Measurements from ENCODE around the gene GRK3. TPM values are rescaled to one million over a fixed set of nuclear protein-coding genes. Genes with fewer than 3 reads are reported as not detected.

Gene GRK3
- total and polyA plus RNA-seq, 2 donors (not counting 3 experiments of a cell fraction or from before 2014, with no cell fraction given): 0.68 to 4.4 TPM

DNA sequence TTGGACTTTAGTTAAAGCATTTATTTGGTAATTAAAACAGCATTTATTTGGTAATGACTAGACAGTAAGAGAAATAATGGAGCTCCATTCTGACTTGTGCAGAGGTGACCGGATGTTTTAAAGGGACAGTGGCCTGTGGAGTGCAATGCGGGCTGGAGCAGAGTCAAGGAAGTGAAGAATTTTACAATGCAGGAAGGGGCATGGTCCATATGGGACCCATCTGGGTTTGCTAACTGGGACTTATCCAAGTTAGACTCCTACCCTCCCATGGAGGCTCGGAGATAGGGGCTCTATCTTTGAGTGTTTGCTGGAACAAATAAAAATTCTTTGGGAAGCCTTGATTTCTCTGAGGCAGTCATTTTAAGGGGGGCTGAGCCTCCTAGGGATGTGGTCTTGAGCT is 117.6 kb downstream of the GRK3 start:
- Histone ChIP-seq H3K27me3 (ENCODE audit: control insufficient read depth in 2 of 2, insufficient read depth in 2 of 2, low read length in 2 of 2) (no peaks in the 10 kb centered on the region), H3K79me2 (ENCODE audit: control insufficient read depth, insufficient read depth, low read length) (no peaks in the 10 kb centered on the region), H3K4me2 (ENCODE audit: insufficient read depth, low read length) (no peak overlapping the region), H3K27ac (ENCODE audit: insufficient read depth, low read depth, low read length) (no peak overlapping the region), H3K9ac (replicated peaks; ENCODE audit: extremely low read depth, insufficient read depth, low read length) (no peak overlapping the region), H3K4me1 (ENCODE audit: control insufficient read depth, extremely low read depth, insufficient read depth, low read length) (no peaks in the 10 kb centered on the region), H3K4me3 (replicated peaks in 1 of 3; ENCODE audit: insufficient read depth in 1 of 3, low read depth in 1 of 3, low read length in 3 of 3) (no peak overlapping the region), H3K9me3 (replicated peaks; ENCODE audit: control insufficient read depth, insufficient read depth, low read length) (no peaks in the 10 kb centered on the region), H2AFZ (ENCODE audit: low read depth, low read length) (no peak overlapping the region), H4K20me1 (replicated peaks; ENCODE audit: control insufficient read depth, extremely low read depth, insufficient read depth, low read length) (no peaks in the 10 kb centered on the region), H3K36me3 (ENCODE audit: control insufficient read depth in 2 of 2, extremely low read depth in 1 of 2, insufficient read depth in 2 of 2, low read length in 2 of 2) (no peaks in the 10 kb centered on the region), H3K9me1 (replicated peaks; ENCODE audit: control insufficient read depth, extremely low read depth, insufficient read depth, low read length) (no peaks in the 10 kb centered on the region)
- CTCF ChIA-PET: interaction anchor here (0.8 to 1.0 kb wide), 2 partner anchors 11 to 20 kb away, joined by 3 read pairs; no protein-coding TSS in a partner anchor
- dilution Hi-C loops (cut with MboI; ENCODE audit: extremely low pct_ligation_motif_present, low sequenced_read_pairs) (no loop called here), intact Hi-C loops (cut with micrococcal nuclease) (no loop called here)
- DNase-seq (ENCODE audit: low read depth, low spot score) (no peak), FAIRE-seq (no peak)
- TF ChIP-seq, protein P1, sequence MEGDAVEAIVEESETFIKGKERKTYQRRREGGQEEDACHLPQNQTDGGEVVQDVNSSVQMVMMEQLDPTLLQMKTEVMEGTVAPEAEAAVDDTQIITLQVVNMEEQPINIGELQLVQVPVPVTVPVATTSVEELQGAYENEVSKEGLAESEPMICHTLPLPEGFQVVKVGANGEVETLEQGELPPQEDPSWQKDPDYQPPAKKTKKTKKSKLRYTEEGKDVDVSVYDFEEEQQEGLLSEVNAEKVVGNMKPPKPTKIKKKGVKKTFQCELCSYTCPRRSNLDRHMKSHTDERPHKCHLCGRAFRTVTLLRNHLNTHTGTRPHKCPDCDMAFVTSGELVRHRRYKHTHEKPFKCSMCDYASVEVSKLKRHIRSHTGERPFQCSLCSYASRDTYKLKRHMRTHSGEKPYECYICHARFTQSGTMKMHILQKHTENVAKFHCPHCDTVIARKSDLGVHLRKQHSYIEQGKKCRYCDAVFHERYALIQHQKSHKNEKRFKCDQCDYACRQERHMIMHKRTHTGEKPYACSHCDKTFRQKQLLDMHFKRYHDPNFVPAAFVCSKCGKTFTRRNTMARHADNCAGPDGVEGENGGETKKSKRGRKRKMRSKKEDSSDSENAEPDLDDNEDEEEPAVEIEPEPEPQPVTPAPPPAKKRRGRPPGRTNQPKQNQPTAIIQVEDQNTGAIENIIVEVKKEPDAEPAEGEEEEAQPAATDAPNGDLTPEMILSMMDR (IDR thresholded peaks at IDR 0.05; ENCODE audit: extremely low read depth in 1 of 2, insufficient read depth in 1 of 2, low read depth in 1 of 2, low read length in 2 of 2): no peak
- TF ChIP-seq GATA2 (IDR thresholded peaks at IDR 0.05; ENCODE audit: insufficient read depth, insufficient read length, low read depth, low read length): no peak
- TF ChIP-seq POLR2AphosphoS5 (IDR thresholded peaks at IDR 0.05; ENCODE audit: insufficient read depth, low read depth, low read length): no peak
- TF ChIP-seq POLR2A (IDR thresholded peaks at IDR 0.05; ENCODE audit: low read depth, low read length): no peak
- no peak for TF ChIP-seq MYC (IDR thresholded peaks at IDR 0.05; ENCODE audit: low read depth, low read length)
- no peak for TF ChIP-seq FOS (IDR thresholded peaks at IDR 0.05; ENCODE audit: borderline replicate concordance, insufficient read depth, low read length)
- TF ChIP-seq, protein P2, sequence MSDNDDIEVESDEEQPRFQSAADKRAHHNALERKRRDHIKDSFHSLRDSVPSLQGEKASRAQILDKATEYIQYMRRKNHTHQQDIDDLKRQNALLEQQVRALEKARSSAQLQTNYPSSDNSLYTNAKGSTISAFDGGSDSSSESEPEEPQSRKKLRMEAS (IDR thresholded peaks at IDR 0.05; ENCODE audit: insufficient read depth, insufficient read length): no peak
- no peak for TF ChIP-seq JUN (IDR thresholded peaks at IDR 0.05; ENCODE audit: borderline replicate concordance, insufficient read depth, insufficient read length, low read depth)
- POLR2A ChIA-PET: no interaction called here
- BruUV-seq (replicated peaks): no TSS peak
